ENCODE data around the gene SORBS1. TPM values are rescaled to one million over a fixed set of nuclear protein-coding genes. Genes with fewer than 3 reads are reported as not detected.

Gene SORBS1
- total RNA-seq, 2 experiments from 2014 or later: 0.13 to 0.70 TPM

DNA sequence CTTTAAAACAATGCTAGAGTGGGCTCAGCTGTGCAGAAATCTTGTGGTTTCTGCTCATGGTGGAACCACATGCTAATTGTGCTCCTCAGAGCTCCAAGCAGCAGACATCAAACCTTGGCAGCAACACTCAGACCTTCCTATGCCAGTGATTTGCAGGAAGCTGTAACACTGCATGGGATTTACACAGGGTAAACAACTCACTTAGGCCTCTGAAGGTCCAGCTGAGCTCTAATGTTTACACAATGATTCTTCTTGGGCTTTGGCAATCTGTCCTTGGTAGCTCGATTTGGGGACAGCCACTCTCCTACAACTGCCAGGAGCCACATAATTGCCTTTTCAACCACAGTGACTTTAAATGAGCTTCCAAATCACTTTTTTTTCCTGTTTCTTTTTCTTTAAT, 172.6 kb downstream of the SORBS1 start:
- no peak for ATAC-seq
- no peak for DNase-seq
- Mint-ChIP-seq H3K36me3 (ENCODE audit: low read depth) (no peaks in the 10 kb centered on the region), H3K27ac (no peak overlapping the region), H3K4me3 (no peak overlapping the region), H3K4me1 (ENCODE audit: low read depth) (peaks cover 5% of the 10 kb centered on the region), H3K9me3 (no peaks in the 10 kb centered on the region), H3K27me3 (peaks cover 4% of the 10 kb centered on the region)
- intact Hi-C loops (cut with micrococcal nuclease): no loop called here
- ChIA-PET CTCF (interaction anchor here (0.6 to 5.4 kb wide), 3 partner anchors 13 to 42 kb away, joined by 3 to 46 read pairs (median 6); no protein-coding TSS in a partner anchor), POLR2A (no interaction called here)
- TF ChIP-seq, protein P1, sequence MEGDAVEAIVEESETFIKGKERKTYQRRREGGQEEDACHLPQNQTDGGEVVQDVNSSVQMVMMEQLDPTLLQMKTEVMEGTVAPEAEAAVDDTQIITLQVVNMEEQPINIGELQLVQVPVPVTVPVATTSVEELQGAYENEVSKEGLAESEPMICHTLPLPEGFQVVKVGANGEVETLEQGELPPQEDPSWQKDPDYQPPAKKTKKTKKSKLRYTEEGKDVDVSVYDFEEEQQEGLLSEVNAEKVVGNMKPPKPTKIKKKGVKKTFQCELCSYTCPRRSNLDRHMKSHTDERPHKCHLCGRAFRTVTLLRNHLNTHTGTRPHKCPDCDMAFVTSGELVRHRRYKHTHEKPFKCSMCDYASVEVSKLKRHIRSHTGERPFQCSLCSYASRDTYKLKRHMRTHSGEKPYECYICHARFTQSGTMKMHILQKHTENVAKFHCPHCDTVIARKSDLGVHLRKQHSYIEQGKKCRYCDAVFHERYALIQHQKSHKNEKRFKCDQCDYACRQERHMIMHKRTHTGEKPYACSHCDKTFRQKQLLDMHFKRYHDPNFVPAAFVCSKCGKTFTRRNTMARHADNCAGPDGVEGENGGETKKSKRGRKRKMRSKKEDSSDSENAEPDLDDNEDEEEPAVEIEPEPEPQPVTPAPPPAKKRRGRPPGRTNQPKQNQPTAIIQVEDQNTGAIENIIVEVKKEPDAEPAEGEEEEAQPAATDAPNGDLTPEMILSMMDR (IDR thresholded peaks at IDR 0.05): no peak

DNA sequence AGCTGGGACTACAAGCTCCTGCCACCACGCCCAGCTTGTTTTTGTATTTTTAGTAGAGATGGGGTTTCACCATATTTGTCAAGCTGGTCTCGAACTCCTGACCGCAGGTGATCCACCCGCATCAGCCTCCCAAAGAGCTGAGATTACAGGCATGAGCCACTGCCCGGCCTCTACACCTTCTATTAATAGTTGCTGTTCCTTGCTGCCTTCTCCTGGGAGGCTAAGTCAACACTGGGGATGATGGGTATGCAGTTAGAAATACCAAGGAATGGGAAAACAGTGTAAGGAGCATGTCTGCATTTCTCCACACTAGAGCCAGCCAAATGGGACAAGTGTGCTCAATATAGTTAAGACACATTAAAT, 173.1 kb downstream of the SORBS1 start:
- Mint-ChIP-seq H3K4me1 (ENCODE audit: low read depth) (peaks cover 5% of the 10 kb centered on the region), H3K9me3 (no peaks in the 10 kb centered on the region), H3K4me3 (no peak overlapping the region), H3K27ac (no peak overlapping the region), H3K27me3 (peaks cover 4% of the 10 kb centered on the region), H3K36me3 (ENCODE audit: low read depth) (no peaks in the 10 kb centered on the region)
- POLR2A ChIA-PET: no interaction called here
- CTCF ChIA-PET: interaction anchor here (1.9 to 5.4 kb wide), 2 partner anchors 12 to 42 kb away, joined by 6 to 46 read pairs; no protein-coding TSS in a partner anchor
- DNase-seq: no peak
- no peak for ATAC-seq
- TF ChIP-seq, protein P1 (IDR thresholded peaks at IDR 0.05): no peak
- intact Hi-C loops (cut with micrococcal nuclease): no loop called here

DNA sequence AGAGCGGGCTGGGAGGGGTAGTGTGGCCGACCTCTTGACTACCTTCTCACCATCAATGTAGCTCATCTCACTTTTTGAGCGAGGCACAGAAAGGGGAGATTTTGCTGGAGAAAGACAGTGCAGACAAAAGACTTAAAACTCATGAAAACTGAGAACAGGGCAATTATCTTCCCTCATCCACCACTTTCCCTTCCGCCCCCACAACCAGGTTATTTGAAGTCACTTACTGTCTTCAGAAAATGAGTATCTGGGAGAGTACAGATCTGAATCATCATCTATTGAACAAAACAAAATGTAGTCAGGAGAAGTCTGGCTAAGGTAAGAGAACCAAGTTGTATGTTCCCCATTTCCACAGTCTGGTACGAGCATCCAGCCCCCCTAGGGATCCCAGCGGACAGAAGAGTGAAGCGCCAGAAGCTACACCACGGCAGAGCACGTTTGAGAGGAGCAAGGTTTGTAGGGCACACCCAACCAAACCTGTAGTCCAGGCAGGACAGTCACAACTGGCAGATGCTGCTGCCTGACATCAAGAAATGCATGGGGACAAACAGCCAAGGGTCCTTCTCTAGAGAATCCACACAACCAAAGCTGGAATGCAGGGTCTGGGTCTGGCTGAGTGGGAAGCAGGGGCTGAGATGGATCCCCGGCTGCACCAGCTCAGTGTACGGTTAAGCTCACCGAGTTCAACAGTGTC, 177.0 kb downstream of the SORBS1 start:
- intact Hi-C loops (cut with micrococcal nuclease): no loop called here
- TF ChIP-seq, protein P1 (IDR thresholded peaks at IDR 0.05): no peak
- no peaks in the 10 kb centered on the region for H3K9me3 Mint-ChIP-seq
- CTCF ChIA-PET: interaction anchor here (0.7 to 2.9 kb wide), 3 partner anchors 8 to 22 kb away, joined by 3 to 17 read pairs (median 3); no protein-coding TSS in a partner anchor
- no peak overlapping the region for H3K4me3 Mint-ChIP-seq
- H3K4me1 Mint-ChIP-seq (ENCODE audit: low read depth): peaks cover 5% of the 10 kb centered on the region
- peaks cover 4% of the 10 kb centered on the region for H3K27me3 Mint-ChIP-seq
- ATAC-seq: peak; percentile 58
- POLR2A ChIA-PET: no interaction called here
- peak; percentile 42 for DNase-seq
- no peak overlapping the region for H3K27ac Mint-ChIP-seq
- no peaks in the 10 kb centered on the region for H3K36me3 Mint-ChIP-seq (ENCODE audit: low read depth)

DNA sequence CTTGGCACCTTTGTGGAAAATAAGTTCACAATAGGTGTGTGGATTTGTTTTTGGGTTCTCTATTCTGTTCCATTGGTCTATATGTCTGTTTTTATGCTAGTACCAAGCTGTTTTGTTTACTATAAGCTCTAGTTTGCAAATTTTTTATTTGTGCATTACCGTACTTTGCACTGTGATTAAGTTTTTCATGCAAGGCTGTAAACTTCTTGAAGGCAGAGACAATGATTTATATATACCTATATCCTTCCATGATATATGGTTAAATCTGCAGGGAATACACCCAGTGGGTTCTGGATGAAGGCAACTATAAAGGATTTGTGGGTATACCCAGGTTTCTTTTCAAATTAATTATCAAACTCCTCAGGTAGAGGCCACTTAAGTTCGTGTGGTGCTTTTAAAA, 178.6 kb downstream of the SORBS1 start:
- ChIA-PET CTCF (interaction anchor here (2.9 kb wide), 1 partner anchor 8 kb away, joined by 17 read pairs; no protein-coding TSS in a partner anchor), POLR2A (no interaction called here)
- no peak overlapping the region for H3K27ac Mint-ChIP-seq
- no peak for DNase-seq
- no peaks in the 10 kb centered on the region for H3K9me3 Mint-ChIP-seq
- no peaks in the 10 kb centered on the region for H3K36me3 Mint-ChIP-seq (ENCODE audit: low read depth)
- TF ChIP-seq, protein P1 (IDR thresholded peaks at IDR 0.05): no peak
- no peak for ATAC-seq
- intact Hi-C loops (cut with micrococcal nuclease): no loop called here
- peaks cover 4% of the 10 kb centered on the region for H3K27me3 Mint-ChIP-seq
- peaks cover 5% of the 10 kb centered on the region for H3K4me1 Mint-ChIP-seq (ENCODE audit: low read depth)
- no peak overlapping the region for H3K4me3 Mint-ChIP-seq

DNA sequence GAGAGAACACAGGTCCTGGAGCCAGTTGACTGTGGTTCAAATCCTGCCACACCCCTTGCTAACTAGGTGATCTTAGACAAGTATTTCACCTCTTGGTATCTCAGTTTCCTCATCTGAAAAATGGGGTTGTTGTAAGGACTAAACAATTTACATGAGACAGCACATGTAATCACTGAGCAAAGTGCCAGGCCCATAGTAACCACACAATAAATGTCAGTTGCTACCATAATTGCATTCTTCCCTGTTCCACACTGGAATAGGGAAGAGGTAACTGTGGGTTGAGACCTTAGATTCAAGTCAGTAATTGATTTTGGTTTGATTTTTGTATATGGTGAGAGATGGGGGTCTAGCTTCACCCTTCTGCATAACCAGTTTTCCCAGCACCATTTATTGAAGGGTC, 179.0 kb downstream of the SORBS1 start:
- intact Hi-C loops (cut with micrococcal nuclease): no loop called here
- H3K4me3 Mint-ChIP-seq: no peak overlapping the region
- peaks cover 5% of the 10 kb centered on the region for H3K4me1 Mint-ChIP-seq (ENCODE audit: low read depth)
- ChIA-PET POLR2A (no interaction called here), CTCF (interaction anchor here (2.9 kb wide), 1 partner anchor 8 kb away, joined by 17 read pairs; no protein-coding TSS in a partner anchor)
- H3K27ac Mint-ChIP-seq: no peak overlapping the region
- no peaks in the 10 kb centered on the region for H3K36me3 Mint-ChIP-seq (ENCODE audit: low read depth)
- H3K9me3 Mint-ChIP-seq: no peaks in the 10 kb centered on the region
- TF ChIP-seq, protein P1 (IDR thresholded peaks at IDR 0.05): no peak
- H3K27me3 Mint-ChIP-seq: peaks cover 2% of the 10 kb centered on the region
- DNase-seq: no peak
- ATAC-seq: no peak
